MCF 10A (cell line): ENCODE measurements around the gene SERPINC1. TPM values are rescaled to one million over a fixed set of nuclear protein-coding genes. Genes with fewer than 3 reads are reported as not detected.
"Not testable (repeated sequence)": the region's sequence is repeated elsewhere in the genome, so short reads cannot be mapped to it uniquely, and the experiment has no call there.

Source experiments
- Bru-seq: library from RNA; stranded (reverse); fragments of 400-500 nt; gene quantifications from one replicate; lab custom pipeline; 2021; lab: Mats Ljungman, UMichigan
- BruChase-seq, 2 experiments: library from RNA; stranded (reverse); fragments of 400-500 nt; gene quantifications; one replicate each; lab custom pipeline; 2021; lab: Mats Ljungman, UMichigan
- BruUV-seq: library from RNA; stranded (reverse); fragments of 400-500 nt; replicated peaks from 2 replicates; lab custom pipeline; 2021; lab: Mats Ljungman, UMichigan
- CTCF ChIA-PET: fragments of 300-600 bp; sonication (Branson Sonifier 250); formaldehyde crosslinking; extraction: SDS; loops from one replicate; lab custom pipeline; 2021; ENCODE audit warnings: antibody characterized with exemption, inconsistent platforms; lab: Yijun Ruan, JAX
- POLR2A ChIA-PET: fragments of 300-600, 350-650 bp; sonication (Branson Sonifier 250); formaldehyde crosslinking; extraction: SDS; loops from one replicate; lab custom pipeline; 2020; ENCODE audit warnings: antibody characterized with exemption, inconsistent platforms; lab: Yijun Ruan, JAX
- DNase-seq: peaks from one replicate; pipeline ENCODE4 v3.0.0-alpha.2; 2018; ENCODE audit not compliant: unreplicated experiment
- H3K27ac Mint-ChIP-seq: one replicate; pipeline ENCODE4 v1.8.0; 2022; ENCODE audit warnings: mild to moderate bottlenecking, low read depth, mixed read lengths; ENCODE audit not compliant: unreplicated experiment
- H3K27me3 Mint-ChIP-seq: one replicate; pipeline ENCODE4 v1.8.0; 2022; ENCODE audit warnings: mixed read lengths; ENCODE audit not compliant: insufficient read depth, unreplicated experiment
- H3K36me3 Mint-ChIP-seq: one replicate; pipeline ENCODE4 v1.8.0; 2022; ENCODE audit warnings: mild to moderate bottlenecking, moderate library complexity, mixed read lengths; ENCODE audit not compliant: insufficient read depth, unreplicated experiment
- H3K4me1 Mint-ChIP-seq: one replicate; pipeline ENCODE4 v1.8.0; 2022; ENCODE audit warnings: mixed read lengths; ENCODE audit not compliant: insufficient read depth, unreplicated experiment
- H3K4me3 Mint-ChIP-seq: one replicate; pipeline ENCODE4 v1.8.0; 2022; ENCODE audit warnings: mild to moderate bottlenecking, moderate library complexity, mixed read lengths; ENCODE audit not compliant: unreplicated experiment
- H3K9me3 Mint-ChIP-seq: one replicate; pipeline ENCODE4 v1.8.0; 2022; ENCODE audit warnings: mixed read lengths; ENCODE audit not compliant: unreplicated experiment
- CTCF ChIP-seq: fragments of 200-600 bp; IDR thresholded peaks from one replicate; pipeline ENCODE4 v1.8.0; 2022; ENCODE audit warnings: antibody characterized with exemption, mild to moderate bottlenecking; ENCODE audit not compliant: unreplicated experiment
- intact Hi-C: fragments of 100-400 bp; cut with micrococcal nuclease; formaldehyde crosslinking; loops from 2 replicates; pipeline ENCODE4 v1.14.1; 2022
- long read RNA-seq: library from polyadenylated mRNA; stranded (forward); transcript quantifications from one replicate; pipeline ENCODE4 v2.0.0, GENCODE V29; 2022
- total RNA-seq: library from RNA; stranded (reverse); gene quantifications from 2 replicates; pipeline ENCODE4 v1.2.3, GENCODE V29; 2022

SERPINC1 gene
- total RNA-seq: not detected in 2 replicates
- Bru-seq, nascent RNA: percentile 28 among the genes with signal in this experiment
- percentile 43 among the genes with signal in this experiment for BruChase-seq, experiment 1, labeled RNA remaining after a 6-hour chase
- percentile 43 among the genes with signal in this experiment for BruChase-seq, experiment 2, labeled RNA remaining after a 2-hour chase
- long read RNA-seq: 0 reads

DNA sequence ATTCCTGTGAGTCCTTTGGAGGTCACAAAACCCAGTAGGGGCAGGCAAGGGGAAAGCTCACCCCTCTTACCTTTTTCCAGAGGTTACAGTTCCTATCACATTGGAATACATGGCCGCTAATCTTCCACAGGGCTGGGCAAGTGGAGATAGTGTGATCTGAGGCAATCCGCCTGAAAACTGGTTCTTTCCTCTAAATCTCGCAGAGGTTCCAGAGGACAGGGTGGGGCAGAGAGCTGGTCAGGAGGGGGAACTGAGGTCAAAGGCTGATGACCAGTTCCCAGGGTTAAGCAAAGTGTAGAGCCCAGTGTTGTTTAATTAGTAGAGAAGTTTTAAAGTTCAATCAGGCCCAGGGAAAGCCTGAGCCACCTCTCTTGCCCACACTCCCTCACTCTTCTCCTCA, at the start of gene SERPINC1:
SERPINC1 (minus strand) TSS at position 179 of the 400 bp plus-strand sequence; CDS start at position 111, 68 bp downstream.
- no peaks in the 10 kb centered on the region for H3K9me3 Mint-ChIP-seq
- no peak within 1 kb of the TSS for H3K4me3 Mint-ChIP-seq
- POLR2A ChIA-PET: interaction anchor here (0.7 to 1.5 kb wide), 2 partner anchors 9 to 49 kb away, joined by 3 to 4 read pairs; partner anchors contain the start of genes GAS5 and ZBTB37
- no peaks in the 10 kb centered on the region for H3K27me3 Mint-ChIP-seq
- TF ChIP-seq CTCF: no peak
- no peak for DNase-seq
- H3K4me1 Mint-ChIP-seq: no peaks in the 10 kb centered on the region
- no peaks in the 10 kb centered on the region for H3K36me3 Mint-ChIP-seq
- H3K27ac Mint-ChIP-seq: no peak within 1 kb of the TSS
- CTCF ChIA-PET: interaction anchor here (0.5 to 1.1 kb wide), 4 partner anchors 8 to 432 kb away, joined by 3 to 4 read pairs (median 3); no protein-coding TSS in a partner anchor
- no TSS peak for BruUV-seq
- intact Hi-C loops: no loop called here

- H3K4me3 Mint-ChIP-seq, H3K9me3 Mint-ChIP-seq, H3K27ac Mint-ChIP-seq, DNase-seq, intact Hi-C loops, H3K27me3 Mint-ChIP-seq, BruUV-seq, H3K4me1 Mint-ChIP-seq: not testable (repeated sequence)
- ChIA-PET CTCF (interaction anchor here (0.6 to 1.5 kb wide), 3 partner anchors 12 to 568 kb away, joined by 3 to 5 read pairs (median 3); no protein-coding TSS in a partner anchor), POLR2A (interaction anchor here (1.2 to 1.3 kb wide), 2 partner anchors 20 to 32 kb away, joined by 3 to 4 read pairs; no protein-coding TSS in a partner anchor)
- peaks cover 94% of the 10 kb centered on the region for H3K36me3 Mint-ChIP-seq
Observed at GRCh38 chr1:173965896-173966295, 48.8 kb upstream of the SERPINC1 start.

DNA sequence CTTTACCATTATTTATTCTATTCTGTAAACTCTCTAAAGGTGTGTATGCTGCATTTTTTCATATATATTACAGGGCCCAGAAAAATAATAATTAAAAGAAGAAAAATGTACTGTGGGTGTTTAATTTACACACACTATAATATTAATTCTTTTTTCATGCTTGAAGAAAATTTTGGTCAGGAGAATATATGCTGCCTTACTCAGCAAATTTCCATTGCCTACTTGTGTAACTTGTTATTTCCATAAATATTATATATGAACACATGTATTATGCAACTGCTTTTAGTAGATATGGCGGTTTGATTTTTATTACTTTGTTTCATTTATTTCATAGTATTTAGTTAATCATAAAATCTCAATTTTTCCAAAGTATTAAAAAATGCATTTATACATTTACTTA, 46.4 kb upstream of the SERPINC1 start:
- H3K36me3 Mint-ChIP-seq: peaks cover 100% of the 10 kb centered on the region
- BruUV-seq: no TSS peak
- H3K27me3 Mint-ChIP-seq: no peaks in the 10 kb centered on the region
- DNase-seq: no peak
- no peak overlapping the region for H3K27ac Mint-ChIP-seq
- no peaks in the 10 kb centered on the region for H3K9me3 Mint-ChIP-seq
- no peak for TF ChIP-seq CTCF
- intact Hi-C loops: no loop called here
- CTCF ChIA-PET: interaction anchor here (1.2 kb wide), 1 partner anchor 11 kb away, joined by 5 read pairs; no protein-coding TSS in a partner anchor
- no peaks in the 10 kb centered on the region for H3K4me1 Mint-ChIP-seq
- POLR2A ChIA-PET: no interaction called here
- H3K4me3 Mint-ChIP-seq: no peak overlapping the region

- no peak for TF ChIP-seq CTCF
- POLR2A ChIA-PET: no interaction called here
- no TSS peak for BruUV-seq
Observed at GRCh38 chr1:173960625-173961024, 43.5 kb upstream of the SERPINC1 start.

More at GRCh38 chr1:173960625-173961024, 43.5 kb upstream of the SERPINC1 start:
- Mint-ChIP-seq H3K4me1 (no peaks in the 10 kb centered on the region), H3K27ac (no peak overlapping the region), H3K4me3 (no peak overlapping the region), H3K27me3 (no peaks in the 10 kb centered on the region), H3K9me3 (no peaks in the 10 kb centered on the region), H3K36me3 (peaks cover 99% of the 10 kb centered on the region)
- intact Hi-C loops: no loop called here
- CTCF ChIA-PET: interaction anchor here (1.8 kb wide), 1 partner anchor 10 kb away, joined by 5 read pairs; no protein-coding TSS in a partner anchor
- no peak for DNase-seq
